Stimulated activated CD4-positive, alpha-beta T cell treated with anti-CD3 and anti-CD28 coated beads, TNF-alpha, amount 100 ng/mL, for 1 hour (primary cell): ENCODE data around the gene CMIP.

ENCODE experiments used
- DNase-seq, 3 donors: peaks; one replicate each; pipeline ENCODE4 v3.0.0-alpha.2; 2020; ENCODE audit warnings: low read depth in 3 of 3, low spot score in 1 of 3

Gene CMIP

DNA sequence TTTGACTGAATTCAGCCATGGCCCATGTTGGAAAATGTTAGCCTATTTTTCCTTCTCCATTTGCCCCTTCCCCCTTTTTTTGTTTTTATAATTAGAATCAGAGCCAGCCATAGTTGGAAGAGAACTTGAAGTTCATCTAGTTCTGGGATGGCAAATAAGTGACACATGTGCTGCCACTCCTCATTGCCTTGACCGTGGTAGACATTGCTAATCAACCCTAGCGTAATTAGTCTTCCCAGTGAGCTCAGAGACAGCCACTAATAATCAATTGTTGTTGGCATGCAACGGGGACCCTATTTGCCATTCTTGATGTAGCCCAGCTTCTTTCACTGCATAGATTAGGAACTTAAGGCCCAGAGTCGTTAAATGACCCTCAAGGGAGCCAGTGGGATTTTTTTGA lies 16.6 kb downstream of the CMIP start:
- DNase-seq: no peak

DNA sequence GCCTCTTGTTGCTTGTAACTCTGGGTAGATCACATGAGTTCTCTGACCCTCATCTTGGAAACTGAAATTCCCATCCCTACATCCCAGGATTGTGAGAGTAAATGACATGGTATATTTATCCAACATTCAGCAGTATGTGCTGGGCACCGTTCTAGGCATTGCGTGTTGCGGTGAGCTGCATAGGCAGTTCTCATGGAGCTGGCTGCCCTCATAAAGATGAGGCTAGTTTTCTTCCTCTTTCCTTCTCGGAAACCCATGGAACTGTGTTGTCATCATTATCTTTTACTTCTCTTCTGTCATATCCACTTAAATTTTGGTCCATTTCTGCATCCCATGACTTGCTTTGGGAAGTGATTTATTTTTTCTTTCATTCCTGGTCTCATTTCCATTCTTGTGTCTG lies 17.2 kb downstream of the CMIP start:
- no peak for DNase-seq

DNA sequence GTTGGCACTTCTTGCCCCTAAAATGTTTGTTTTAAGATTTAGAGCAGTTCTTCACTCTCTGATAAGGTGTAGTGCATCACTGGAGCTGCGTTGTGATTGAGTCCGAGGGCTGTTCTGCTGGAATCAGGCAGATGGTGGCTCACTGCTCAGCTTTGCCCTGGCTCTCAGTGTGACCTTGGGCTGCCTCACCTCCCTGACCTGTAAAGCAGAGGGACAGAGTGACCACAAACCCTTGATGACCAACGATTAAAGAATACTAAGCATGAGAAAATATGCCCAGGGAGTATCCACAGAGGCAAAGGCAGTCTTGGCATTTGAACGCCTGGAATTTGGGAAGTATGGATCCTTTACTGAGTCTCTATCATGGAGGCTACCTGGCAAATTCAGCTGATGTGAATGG lies 18.1 kb downstream of the CMIP start:
- DNase-seq: no peak

DNA sequence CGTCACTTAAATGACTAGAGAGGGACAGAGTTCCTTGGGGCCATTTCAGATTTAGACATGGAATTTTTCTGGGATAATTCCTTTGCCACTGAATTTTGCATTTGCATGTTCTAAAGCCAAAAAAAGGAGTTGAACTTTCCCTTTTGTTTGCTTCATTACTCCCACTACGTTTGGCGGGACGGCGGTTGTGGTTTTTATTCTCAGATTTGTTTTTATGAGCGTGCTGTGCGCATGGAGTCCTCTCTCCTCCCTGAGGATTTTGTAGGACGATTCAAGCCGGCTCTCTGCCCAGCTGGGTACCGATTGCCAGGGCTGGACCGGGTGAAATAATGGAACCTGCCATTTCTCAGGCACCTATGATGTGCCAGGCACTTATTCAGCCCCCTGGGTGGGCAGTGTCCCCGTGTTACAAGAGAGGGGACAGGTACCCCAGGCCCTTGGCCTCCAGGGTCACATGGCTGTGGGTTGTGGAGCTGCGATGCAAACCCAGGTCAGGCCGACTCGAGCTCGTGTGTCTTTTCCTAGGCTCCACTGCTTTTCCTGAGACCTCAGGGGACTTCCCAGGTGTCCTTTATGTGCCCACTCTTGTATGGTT lies 18.8 kb downstream of the CMIP start:
- DNase-seq: no peak

DNA sequence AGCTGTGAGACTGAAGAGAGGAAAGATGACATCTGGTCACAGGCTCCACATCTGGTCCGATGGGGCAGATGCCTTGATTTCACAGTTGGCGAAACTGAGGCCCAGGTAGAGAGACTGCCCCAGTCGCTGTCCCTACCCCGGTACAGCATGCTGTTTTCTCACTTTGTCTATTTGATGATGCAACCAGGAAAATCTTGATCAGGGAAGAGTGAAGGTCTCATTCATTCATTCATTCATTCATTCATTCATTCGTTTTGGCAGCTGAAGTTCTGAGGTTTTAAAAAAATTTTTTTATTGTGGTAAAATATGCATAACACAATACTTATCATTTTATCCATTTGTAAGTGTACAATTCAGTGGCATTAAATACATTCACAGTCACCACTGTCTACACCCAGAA lies 19.7 kb downstream of the CMIP start:
- DNase-seq: no peak

DNA sequence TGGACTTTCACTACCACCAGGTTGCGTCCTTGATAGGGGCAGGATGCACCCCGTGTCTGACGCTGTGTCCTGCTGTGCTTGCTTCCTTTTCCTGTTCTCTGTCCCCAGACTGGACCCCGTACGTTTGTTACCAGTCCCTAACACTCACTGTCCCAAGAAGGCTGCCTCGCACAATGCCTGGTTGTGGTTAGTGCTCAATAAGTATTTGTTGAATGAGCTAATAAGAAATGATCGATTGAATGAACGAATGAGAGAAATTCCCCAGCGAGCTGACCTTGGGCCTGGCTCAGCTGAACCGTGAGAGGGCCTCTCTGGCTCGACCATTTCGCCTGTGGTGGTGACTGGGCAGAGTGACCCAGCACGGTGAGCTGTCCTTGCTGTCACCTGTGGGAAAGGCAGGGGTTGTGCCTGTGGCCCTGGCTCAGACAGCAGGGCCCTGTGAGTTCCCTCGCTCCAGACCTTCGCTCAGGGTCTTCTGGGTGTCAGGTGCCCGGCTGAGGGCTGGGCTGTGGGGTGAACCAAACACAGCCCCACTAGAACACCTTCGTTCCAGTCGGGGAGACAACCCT lies 20.9 kb downstream of the CMIP start:
- DNase-seq: no peak

DNA sequence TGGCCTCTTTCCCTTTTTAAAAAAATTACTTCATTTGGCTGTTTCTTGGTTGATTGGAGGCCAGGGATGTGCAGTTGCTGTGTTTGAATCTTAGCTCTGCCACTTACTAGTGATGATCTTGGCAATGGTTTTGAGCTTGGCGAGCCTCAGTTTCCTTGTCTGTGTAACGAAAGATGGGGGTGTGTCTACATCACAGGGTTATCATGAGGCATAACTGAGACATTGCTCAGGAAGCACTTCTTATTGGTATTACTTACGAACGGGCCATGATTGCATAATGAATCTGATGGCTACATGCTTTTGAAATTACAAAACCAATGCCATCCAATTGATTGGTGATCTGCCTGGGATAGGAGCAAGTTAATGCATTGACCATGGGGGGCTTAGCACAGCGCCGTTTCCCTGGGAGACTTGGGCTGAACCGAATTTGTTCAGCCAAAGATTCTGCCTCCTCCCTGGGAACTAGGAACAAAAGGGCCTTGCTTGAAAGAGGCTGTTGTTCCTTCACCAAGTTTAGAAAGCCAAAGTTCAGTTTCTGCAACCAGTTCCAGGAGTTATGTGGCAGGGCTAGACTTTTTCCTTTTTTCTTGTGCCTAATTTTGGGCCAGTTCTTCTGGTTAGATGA lies 21.9 kb downstream of the CMIP start:
- no peak for DNase-seq

DNA sequence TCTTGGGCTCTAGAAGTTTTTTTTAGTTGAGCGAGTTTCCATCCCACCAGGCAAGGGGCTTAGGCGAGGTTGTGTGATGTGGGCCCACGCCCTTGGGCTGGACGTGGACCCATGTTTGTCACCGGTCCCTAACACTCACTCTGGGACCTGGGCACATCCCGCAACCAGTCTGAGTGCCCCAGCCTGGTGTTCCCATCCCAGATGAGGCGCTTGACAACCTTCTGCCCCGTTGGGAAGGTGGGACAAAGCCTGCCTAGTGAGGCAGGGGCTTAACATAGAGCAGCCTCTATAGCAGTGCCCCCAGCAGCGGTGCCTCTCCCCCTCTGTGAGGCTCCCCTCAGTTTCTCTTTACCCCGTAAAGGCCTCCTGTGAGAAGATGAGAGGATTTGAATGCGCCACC lies 22.5 kb downstream of the CMIP start:
- DNase-seq: no peak

DNA sequence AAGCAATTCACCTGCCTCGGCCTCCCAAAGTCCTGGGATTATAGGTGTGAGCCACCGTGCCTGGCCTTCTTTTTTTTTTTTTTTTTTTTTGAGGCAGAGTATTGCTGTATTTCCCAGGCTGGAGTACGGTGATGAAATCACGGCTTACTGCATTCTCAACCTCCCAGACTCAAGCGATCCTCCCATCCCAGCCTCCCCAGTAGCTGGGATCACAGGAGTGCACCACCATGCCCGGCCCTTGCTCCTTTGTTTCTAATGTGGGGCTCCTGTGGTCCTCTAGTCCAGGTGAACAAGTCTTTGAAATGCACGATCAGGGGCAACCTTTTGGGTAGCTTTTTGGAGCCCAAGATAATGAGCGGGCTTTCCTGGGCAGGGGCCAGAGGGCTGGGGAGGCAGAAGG lies 23.2 kb downstream of the CMIP start:
- DNase-seq: no peak

DNA sequence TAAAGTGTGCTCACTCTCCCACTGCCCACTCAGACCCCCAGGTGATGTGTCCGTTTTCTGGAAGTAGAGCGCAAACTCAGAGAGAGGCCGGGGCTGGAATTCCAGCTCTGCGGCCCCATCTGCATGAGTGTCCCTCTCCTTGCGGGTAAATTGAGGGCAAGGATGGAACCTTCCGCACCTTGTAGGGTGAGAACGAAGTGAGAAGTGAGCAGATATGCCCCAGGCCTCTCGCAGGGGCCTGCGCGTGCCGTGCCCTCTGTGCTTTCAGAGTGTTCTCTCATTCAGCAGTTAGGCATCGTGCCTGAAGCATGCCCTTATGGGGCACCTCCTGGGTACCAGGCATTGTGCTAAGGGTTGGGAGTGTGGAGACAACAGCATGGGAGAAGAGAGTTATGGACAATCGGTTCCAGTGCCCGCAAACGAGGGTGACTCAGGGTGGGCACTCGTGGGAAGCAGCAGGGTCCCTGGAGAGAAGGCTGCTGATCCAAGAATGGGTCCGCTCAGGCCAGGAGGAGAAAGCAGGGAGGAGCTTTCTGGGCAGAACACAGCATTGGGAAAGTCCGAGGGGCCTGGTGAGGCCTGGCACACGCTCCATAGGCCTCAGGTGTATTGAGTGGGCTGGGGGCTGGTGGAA lies 23.8 kb downstream of the CMIP start:
- no peak for DNase-seq

DNA sequence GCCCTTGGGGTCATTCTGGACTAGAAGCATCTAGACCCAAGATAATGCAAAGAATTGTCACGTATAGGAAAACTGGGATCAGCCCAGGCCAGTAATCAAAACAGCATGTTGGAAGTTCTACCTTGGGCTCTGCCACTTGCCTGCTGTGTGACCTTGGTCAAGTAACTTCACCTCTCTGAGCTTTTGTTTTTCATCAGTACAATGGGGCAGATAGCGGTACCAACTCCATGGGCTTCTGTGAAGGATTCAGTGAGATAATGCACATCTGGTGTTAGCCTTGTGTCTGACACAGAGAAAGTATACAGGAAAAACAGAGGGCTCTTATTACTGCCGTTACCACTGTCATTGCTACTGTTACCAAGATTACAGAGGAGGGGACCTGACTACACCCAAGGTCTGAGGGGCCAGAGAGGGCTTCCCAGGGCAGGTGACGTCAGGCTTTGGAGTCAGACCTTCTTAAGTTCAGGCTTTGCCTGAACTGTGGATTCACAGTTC lies 24.6 kb downstream of the CMIP start:
- no peak for DNase-seq

DNA sequence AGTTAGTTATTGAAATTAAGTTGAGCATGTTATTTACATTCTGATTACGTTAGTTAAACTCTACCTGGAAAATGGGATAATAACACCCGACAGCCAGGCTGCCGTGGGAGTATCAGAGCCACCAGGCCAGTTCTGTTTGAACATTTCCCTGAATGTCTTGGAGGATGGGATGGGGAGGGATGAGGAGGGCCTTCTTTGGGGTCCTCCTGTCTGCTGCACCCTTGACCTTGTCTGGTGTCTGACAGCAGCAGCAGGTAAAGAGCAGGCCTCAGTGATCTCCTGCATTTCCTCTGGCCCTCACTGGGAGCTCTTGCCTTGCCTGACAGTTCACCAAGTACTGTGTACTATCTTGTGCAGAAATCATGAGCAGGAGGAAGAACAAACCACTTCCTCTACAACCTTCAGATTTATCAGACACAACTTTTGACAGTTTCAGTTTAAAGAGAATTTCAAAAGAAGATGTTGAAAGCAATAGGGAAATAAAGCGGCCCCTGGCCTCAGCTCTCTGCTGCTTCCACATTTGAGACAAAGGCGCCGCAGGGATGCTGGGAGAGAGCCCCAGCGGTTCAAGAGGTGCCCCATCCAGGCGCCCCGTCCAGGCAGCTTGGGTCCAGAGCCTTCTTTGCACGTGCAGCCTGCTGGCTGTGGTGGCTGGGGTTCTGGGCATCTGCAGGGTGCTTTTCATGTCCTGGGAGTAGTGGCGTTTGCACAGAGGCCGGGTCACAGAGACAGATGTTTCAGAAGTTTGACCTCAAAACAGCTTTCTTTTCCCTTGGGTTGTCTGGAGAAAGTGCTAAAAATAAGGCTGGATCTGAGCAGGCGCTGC lies 25.3 kb downstream of the CMIP start:
- DNase-seq: no peak

DNA sequence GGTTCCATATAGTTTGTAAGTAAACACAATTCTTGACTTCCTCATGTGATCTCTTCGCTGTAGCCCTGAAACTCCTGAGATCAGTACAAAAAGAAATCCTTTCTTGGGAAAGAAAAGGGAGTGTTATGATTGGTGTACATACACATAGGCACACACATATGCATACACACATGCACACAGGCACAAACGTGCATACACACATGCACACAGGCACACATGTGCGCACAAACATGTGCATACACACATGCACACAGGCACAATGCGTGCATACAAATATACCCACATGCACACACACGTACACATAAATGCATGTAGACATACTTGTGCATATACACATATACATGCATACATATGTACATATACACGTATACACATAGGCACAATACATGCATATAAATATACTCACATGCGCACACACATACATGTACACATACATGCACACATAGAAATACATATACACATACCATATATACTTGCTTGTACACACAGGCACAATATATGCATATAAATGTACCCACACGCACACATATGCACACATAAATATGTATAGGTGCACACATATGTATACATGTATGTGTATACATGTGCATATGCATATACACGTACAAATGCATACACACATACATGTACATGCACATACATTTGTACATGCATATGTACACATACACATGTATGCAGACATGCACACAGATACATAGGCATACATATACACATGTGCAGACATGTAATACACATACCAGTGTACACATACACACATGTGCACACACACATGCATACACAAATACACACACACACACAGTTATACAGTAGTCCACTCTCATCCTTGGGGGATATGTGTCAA lies 26.4 kb downstream of the CMIP start:
- no peak for DNase-seq

DNA sequence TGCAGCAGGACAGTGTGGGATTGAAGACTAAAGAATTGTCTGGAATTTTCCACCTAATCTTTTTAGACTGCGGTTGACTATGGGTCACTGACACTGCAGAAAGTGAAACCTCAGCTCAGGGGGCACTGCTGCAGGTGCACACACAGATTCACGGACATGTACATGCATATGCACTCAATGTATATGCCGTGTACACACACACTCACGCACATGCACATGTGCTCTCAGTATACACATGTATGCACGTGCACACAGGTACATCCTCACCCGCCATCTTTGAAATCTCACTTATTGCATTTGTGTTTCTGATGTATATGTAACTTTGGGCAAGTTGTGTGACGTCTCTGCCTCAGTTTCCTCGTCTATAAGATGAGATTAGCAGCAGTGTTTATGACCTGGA lies 27.3 kb downstream of the CMIP start:
- no peak for DNase-seq

DNA sequence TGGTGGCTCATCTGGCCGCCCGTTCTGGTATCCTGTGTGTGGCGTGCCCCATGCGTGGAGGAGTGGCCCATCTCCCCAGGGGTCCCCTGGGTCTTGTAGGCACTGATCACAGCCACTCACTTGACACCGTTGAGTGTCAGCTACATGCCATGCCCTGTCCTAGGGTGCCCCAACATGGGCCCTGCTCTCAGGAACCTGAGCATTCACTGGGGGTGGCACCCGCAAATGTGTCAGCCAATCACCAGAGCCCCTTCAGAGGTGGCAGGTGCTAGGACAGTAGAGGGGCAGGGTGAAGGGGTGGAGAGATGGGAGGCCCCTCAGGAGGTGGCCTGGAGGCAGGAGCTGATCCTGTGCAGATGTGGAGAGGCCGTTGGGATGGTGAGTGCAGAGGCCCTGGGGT lies 27.8 kb downstream of the CMIP start:
- DNase-seq: no peak

DNA sequence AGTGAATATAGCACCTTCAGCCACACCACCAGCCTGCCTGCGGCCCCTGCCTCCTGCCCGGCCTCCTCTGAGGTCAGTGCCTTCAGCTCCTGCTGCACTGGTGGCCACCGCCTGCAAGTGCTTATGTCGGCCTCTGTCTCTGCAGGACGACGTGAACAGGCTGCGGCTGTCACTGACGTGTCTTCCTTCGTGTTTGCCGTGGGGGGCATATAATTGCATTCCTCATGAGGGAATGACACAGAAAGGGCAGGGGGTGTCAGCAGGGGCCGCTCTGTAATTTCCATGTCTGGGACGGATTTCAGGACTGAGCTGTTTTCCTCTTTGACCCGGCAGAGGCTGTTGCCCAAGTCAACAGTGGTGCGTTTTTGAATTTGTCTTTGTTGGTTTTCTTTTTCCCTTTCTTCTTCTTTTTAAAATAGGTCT lies 28.5 kb downstream of the CMIP start:
- DNase-seq: no peak

DNA sequence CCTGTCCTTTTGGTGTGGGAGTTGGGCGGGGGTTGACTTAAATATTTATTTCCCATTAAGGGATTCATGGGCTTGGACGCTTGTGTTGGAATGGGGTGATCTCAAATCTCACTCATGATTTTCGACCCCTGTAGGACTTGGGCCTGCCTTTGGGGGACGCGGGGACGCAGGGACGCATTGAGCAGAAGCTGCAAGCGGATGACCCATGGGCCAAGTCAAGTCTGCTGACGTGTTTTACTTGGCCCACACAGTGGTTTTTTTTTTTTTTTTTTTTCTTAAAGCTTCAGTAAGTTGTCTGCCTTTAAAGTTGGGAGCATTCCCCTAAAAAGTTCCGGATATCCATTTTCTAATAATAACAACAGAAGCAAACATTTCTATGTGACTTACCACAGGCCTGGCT lies 28.9 kb downstream of the CMIP start:
- DNase-seq: no peak

DNA sequence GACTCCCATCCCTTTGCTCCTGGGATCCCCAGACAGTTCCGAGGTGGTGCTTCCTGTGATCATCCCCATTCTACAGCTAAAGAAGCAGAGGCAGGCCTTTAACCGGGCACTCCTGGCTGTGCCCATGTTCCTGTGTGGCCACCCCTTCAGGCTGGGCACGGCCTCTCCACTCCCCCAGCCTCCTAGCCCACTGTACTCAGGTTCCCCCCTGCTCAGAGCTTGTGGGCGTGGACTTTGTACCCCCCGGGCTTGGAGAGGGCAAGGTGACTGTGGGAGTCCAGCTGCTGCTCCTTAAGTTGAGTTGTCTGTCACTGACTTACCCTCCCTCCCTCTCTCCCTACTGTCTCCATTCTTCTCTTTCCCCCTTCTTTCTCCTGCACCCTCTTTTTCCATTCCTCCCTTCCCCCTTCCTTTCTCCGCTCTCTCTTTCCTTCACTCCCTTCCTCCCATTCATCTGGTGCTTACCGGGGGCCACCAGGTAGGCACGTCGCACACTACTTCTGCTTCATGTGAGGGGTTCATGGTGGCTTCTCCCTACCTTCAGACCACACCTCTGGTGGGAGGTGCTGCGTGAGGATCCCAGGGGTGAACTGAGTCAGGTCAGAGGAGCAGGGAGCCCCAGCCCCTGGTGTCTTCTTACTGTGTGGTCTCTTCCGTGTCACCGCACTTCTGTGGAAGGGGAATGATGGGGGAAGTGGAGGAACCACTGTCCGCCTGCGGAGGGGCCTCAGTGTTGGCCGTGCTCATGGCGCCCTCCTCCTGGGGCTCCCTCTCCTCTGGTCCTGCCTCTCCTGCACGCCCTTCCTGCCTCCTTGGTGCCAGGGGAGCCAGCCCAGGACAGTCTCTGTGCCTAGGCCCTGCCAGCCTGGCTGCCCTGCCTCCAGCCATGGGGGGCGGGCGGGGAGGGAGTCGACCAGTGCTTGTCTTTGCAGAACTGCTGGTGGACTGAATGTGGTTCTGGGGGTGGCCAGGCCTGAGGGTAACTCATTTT lies 29.7 kb downstream of the CMIP start:
- no peak for DNase-seq
